Hematopoietic multipotent progenitor cell treated with erythropoietin and hydrocortisone succinate and interleukin-3 and kit ligand, for 4 days (in vitro differentiated cells): ENCODE measurements around the gene UACA.
A peak's percentile ranks its signal among the peaks of the same experiment; 100 is the strongest.

Experiments
- DNase-seq: peaks from one replicate; pipeline ENCODE4 v3.0.0-alpha.2; 2015

The UACA gene

DNA sequence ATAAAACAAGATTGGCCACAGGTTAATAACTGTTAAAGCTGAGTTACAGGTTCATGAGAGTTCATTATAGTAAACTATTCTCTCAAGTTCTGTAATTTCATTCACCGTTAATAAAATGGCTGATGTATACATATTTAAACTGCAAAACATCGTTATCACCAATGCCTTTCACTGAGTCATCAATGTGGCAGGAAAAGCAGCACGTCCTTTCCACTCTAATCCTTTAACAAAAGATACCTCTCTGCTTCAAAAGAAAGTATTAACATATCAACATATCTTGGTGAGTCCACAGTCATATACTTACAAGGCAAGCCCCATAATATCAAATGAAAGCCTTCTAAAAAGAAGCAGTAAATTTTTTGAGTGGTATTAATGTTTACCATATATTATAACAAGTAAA, 54.5 kb downstream of the UACA start:
- DNase-seq: no peak

DNA sequence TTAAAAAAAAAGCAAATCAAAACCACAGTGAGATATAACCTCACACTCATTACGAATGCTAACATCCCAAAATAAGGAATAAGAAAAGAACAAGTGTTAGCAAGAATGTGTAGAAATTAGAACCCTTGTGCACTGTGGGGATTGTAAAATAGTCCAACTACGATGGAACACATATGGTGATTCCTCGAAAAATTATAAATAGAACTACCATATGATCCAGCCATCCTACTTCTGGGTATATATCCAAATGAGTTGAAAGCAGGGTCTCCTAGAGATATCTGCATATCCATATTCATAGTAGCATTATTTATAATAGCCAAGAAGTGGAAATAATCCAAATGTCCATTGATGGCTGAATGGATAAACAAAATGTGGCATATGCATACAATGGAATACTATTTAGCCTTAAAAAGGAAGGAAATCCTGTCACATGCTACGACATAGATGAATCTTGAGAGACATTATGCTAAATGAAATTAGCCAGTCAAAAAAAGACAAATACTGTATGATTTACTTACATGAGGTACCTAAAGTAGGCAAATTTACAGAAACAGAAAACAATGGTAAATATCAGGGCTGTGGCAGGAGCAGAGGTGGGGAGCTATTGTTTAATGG, 55.6 kb downstream of the UACA start:
- DNase-seq: no peak

DNA sequence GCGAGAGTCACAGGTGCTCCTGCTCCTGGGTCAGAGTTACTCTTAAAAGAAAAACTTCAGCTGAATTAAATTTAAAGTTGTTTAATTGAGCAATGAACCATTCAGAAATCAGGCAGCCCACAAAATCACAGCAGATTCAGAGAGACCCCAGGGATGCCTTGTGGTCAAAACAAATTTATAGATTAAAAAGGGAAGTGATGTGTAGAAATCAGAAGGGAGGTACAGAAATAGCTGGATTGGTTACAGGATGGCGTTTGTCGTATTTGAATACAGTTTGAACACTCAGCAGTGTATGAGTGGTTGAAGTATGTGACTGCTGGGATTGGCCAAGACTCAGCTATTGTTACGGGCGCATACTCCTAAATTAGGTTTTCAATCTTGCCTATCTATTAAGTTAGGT, 58.6 kb downstream of the UACA start:
- peak; percentile 7 for DNase-seq

DNA sequence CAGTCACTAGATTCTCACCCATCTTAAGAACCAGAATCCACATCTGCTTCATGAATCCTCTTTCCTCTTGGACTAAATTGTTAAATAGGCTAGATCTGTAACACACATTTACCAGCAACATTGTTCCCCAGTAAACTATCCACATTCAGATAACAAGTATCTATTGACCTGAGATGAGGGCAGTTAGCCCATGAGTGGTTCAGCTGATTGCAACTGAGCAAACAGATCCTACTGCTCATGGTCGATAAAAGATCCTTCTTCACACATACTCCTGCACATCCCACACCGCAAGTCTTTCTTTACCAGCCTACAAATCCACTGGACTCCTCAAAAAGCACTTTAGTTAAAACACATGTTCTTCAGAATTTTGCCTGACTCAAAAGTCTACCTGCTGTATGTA, 59.2 kb downstream of the UACA start:
- no peak for DNase-seq

DNA sequence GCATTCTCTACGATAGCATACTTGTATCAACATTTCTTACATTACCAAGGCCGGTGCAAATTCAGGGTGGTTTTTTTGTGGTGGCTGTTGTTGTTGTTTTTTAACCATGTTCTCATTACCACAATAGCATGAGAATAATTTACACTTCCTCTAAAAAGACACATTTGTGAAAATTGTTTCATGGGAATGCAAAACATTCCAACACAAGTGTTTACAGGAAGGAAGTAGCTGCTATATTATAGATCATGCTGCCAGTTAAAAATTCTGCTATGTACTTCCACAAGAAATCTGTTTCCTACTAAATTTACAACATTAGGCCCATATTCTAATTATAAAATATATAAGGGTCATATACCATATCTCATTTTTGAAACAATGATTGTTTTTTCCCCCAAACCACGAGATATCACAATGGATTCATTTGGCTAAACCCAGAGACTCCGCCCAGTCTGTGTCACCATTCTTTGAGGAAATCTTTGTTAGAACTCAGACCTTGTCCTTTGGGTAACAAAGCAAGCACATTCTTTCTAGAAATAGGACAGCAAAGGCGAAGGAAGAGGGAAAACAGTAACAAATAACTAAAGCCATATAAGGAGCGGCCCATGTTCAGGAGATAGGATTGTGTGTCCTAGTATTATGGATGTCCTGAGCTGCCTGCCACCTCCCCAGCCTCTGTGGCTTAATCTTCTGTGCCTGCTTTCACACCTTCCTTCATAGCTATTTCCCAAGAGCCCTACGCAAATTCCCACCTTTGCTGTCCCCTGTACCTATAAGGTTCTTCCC, 60.1 kb downstream of the UACA start:
- no peak for DNase-seq

DNA sequence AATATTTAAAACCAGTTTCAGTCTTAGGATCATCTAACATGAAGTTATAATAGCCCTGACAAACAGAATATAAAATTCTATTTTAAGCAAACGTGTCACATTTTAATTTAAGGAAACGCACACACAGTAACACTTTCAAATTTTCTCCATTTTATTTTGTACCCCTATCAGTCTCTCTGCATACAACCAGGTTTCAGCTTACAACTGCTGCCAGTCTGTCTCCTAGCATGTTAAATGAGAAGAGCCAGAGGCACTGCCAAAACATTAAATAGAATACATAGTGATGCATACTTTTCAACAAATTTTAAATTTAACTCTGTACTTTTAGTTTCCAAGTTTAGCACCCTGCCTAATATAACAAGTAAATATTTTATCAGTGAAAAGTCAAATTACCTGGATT, 60.8 kb downstream of the UACA start:
- DNase-seq: no peak

DNA sequence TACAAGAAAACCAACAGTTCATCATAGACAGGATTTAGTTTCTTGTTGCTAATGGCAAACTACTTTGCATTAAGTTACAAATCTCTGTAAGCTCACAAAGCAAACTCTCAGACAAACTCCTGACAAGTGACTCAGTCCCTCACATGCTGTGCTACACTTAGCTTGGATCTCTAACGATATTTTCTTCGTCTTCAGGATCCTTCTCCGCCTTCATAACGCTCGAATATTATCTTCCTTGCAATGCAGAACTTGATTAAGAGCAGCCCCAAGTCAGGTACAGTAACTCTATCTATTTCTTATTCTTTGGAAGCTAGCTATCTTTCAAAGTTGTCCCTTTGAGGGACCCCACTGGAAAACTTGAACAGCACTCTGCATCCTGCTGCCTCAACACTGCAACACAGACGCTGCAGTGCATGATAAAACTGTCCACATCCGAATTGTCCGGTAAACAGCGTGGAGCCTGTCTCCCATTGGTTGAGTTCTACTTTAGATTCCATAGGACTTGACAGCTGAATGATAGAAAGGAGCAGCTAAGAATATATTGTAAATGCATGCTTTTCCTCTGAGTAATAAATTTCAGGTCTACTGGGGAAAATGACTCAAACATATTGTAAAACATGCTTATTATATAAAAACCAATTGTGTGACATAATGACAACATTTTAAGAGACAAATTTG, 61.3 kb downstream of the UACA start:
- no peak for DNase-seq

DNA sequence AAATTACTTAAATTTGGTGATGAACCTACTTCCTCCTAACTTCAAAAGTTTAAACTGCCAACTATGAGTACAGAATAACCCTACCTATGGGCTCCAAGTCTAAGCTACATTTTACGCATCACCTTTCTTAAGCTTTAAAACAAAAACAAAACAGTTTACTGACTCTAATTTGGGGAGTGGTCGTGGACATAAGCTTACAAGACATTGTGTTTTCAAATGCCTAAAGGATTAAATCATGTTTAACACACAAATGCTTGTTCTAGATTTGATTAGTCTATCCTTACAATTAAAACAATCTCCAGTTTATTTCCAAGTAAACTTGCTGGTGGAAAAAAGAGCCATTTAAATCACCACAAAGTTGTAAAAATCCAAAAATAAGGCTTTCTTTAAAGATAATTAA, 62.2 kb downstream of the UACA start:
- no peak for DNase-seq

DNA sequence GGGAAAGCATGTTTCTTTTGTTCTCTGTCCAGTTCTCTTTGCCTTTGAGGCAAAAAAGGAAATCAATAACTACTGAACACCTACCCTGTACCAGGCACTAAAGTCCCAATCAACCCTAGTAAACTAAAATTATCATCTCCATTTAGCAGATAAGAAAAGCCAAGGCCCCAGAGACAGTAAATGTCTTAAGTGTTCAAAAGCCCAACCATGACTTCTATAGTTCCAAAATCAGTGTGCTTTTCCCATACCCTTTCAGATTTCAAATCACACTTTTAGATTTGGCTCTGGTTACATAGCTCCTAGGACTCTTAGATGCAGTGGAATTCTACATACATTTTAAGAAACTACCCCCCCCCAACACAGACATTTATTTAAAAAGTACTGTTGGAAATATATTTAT, 63.5 kb downstream of the UACA start:
- DNase-seq: no peak

DNA sequence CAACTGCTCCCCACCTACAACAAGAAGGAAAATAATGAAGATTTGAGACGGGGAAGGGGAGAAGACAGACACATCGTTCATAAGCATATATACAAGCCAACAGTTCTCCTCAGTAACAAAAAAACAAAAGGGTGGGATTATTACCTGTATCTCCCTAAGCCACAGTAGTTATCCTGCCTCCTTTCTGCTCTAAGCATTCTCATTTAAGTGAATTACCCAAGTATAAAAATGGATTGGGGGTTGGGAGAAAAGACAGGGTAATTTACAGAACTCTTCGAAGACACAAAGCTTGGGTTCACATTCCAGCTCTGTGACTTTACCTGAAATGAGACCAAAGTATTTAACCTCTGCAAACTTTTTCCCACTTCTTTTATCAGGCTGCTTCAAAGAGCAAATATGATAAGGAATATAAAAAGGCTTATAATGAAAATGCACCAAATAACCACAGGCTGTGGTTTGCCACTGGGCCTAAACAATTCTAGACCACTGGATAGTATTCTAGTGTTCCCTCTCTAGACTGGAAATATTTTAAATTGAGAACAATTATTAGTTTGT, 64.4 kb downstream of the UACA start:
- DNase-seq: no peak

DNA sequence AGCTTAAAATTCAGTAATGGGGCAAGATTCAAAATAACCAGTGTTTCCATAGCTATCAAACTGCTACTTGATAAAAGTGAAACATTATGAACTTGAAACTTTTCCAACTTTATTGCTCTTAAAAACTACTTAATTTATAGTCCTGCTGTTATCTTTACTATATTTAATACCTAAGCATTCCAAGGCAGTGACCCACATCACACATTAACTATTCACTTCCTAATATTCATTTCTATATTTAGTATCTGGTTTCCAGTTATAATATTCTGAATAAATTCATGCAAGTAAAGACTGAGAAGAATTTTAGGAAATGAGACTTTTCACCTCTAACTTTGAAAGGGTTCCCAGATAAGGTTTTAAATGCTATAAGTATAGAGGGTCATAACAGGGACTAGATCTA, 64.9 kb downstream of the UACA start:
- DNase-seq: no peak

DNA sequence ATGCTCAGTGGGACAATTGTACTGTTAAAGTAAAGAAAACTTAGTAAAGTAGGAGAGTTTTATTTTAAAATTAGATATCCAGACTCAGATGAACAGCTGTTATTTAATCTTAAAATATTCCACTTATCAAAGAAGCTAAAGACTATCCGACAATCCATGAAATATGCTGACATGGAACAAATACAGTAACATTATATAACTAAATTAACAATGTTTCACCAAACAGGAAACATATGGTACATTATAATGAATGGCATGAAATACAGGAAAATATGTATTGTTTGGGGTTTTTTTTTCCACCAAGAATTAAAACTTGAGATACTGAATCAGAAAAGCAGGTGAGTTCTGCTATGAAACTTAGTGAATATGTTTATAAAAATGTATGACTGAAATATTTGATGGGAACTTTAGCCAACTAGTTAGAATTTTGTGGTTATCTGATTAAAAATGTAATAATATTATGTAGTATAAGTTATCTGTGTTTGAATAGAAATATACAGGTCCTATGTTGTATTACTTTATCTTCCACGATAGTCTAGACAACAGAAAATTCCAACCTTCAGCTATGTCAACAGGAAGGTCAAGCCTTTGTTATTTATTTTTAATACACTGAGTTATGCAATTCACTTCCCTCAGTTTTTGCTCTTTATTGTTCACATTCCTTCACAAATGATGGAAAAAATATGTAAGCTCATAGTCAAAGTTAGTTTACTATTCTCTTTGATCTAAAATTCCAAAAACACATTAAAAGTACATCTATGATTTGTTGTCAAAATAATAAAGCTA, 72.7 kb downstream of the UACA start:
- no peak for DNase-seq

DNA sequence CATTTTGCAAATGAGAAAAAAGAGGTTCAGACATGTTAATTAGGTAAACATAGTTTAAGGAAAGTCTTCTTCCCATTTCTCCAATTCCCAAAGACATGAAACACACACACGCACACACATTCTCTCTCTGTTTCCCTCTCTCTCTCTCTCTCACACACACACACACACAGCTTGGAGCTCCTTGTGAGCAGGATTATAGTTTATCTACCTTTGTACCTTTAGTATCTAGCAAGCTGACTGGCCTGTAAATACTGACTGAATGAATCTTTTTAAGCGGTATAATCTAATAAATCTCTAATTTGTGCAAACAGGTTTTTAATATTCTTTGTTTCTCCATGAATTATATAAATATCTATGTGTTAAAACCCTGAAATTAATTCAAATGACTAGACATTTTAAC, 73.3 kb downstream of the UACA start:
- no peak for DNase-seq

DNA sequence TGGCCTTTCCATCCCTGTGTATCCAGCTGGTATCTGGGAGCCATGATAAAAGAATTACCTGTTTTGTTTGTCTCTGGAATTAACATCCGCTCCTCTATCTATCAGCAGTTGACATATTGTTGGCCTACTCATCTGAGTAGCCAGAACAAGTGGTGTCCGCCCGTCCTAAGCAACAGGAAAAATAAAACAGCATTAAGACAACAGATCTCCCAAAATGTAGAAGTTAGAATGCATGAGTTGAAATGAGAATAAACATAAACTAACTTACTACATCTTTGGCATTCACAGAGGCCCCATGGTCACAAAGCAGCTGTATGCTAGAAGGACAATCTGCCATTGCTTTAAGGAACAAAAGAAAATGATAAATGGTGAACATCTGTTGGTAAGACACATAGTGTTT, 75.9 kb downstream of the UACA start:
- no peak for DNase-seq

DNA sequence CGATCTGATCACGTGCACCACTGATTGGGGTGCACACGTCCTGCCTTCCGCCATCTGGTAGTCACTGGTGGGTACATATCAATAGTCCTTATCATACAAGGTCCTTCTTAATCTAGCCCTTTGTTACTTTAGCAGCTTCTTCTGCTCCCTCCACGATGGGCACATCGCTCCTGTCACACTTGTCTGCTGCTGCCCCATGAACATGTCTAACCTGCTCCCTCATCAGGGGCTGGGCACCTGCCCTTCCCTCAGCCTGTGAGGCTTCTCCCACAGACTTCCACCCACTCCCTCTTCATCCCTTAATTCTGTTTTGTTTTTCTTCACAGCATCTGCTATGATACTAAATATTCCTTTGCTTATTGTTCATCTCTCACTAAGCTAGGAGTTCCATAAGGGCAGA, 82.5 kb downstream of the UACA start:
- no peak for DNase-seq

DNA sequence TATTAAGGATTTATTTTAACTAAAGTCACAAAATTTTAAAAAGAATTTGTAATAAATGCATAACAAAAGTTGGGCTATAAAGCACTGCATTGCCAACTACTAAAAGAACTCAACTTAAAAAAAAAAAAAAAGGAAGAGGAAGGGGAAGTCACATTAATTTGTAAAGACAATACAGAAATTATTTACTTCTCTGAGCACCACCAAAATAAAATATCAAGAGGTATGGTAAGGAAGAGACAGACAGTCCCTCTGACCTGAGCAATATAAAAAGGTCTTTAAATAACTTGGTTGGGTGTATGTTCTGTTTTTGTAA, 83.5 kb downstream of the UACA start:
- DNase-seq: no peak

DNA sequence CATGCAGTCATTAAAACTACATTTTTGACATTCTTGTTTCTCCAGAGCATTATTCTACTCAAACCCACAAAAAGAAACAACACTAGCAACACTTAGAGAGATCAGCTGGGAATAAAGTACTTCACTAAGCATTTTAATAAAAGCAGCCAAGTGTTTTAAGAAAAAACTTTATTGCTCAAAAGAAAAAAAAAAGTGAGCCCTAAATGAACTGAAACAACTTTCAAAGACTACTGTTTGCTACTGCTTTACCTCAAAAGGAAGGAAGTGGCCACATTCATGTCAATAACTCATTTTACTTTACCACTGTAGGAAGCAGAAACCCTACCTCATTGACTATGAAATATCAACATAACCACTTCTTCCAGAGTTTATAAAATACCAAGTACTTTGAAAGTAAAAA, 91.3 kb downstream of the UACA start:
- peak; percentile 77 for DNase-seq

DNA sequence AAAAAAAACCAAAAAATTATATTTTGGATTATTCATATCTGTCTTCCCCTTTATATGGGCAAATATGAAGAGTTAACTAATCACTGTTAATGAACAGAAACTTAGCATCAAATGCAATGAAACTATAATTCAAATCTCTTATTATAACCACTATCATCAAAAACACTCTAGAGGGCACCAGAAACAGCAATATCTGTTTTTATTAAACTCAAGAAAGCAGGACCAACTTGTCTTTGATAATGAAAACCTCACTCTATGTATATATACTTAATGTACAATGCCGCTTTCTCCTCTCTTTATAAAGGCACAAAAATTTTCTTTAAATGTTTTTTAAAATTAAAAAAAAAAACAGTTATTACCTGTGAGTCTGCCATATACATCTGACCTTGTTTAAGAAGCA, 92.7 kb downstream of the UACA start:
- peak; percentile 57 for DNase-seq

DNA sequence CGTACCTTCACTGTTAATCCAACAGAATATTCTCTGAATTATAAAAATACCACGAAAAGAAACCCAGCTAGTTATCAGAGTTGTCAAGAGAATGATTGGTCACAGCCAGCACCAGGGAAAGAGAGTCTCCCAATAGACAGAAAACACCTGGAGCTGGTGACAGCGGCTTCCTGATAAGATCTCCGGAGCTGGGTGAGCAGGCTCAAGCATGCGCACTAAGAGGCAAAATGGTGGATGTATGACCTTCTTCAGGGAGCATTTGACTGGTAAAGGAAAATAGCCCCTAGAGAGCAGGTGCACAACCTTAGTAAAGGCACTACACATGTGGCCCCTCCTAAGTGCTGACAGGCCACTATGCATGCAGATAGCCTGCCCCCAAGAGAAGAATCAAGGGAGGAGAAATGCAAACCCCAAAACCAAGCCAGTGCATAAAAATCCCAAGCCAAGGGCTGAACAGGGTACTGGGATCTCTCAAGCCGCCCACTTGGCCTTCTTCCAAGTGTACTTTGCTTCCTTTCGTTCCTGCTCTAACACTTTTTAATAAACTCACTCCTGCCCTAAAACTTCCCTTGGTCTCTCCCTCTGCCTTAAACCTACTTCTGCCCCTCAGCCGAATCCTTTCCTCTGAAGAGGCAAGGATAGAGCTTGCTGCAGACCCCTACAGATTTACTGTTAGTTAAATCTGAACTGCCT, 93.2 kb downstream of the UACA start:
- DNase-seq: peak; percentile 5

DNA sequence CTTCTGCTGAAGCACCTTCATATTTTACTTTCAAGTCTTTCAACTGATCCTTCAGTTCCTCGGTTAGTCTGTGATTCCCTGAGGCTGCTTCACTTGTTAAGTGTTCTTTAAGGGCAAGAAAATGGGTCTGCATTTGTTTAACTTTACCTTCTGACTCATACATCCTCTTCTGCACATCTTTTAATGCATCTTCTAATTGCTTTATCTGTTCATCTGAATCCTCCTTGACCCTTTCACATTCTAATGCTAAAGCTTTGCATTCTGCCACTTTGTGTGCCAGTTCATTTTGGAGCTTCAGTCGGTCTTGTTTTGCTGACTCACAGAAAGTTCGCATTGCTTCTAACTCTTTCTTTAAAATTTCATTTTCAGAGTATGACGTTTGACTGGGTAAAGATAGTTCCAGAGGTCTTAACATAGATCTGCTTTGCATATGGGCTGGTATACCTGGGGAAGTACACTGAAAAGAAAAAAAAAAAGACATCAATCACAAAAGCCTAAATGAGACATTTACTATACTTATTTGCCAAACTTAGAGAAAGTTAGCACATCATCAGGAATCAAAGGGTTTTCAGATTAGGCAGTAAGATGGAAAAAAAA, 94.3 kb downstream of the UACA start:
- DNase-seq: no peak

DNA sequence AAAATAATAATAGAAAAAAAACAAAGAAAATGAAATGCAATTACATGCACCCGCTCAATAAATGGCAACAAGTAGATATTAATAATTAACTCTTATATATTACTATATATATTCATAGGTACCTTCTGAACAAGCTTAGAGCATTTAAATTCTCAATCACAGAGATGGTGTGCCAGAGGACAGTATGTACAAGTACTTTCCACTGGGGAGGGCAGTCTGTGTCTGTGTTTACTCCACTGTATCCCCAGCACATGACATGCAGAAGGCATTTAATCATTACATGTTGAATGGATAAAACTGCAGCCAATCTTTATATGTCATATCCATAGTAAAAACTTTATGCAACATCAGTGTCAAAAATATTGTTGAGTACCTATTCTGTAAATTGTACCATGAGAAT, 97.8 kb downstream of the UACA start:
- no peak for DNase-seq

DNA sequence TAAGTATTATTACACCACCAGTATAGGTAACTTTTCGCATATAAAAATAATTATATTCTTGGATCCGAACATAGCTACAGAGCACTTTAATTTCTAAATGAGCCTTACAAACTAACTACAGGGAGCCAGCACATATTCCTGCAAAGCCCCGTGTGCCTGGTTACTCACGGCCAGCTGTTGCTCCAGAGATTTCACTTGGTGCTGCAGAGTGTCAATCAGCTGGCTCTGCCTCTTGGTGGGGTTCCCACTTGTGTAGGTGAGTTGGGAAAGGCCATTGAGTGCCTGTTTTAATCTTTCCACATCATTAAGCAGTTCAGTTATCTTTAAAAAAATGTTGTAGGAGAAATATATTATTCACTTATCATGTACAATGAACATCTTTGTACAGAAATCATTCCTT, 98.9 kb downstream of the UACA start:
- no peak for DNase-seq
